Measurements from ENCODE around the gene POLN.

The POLN gene

GRCh38 chr4:2103843-2104547 lies 137.9 kb downstream of the POLN start:
- Mint-ChIP-seq H3K9me3 (peaks cover 24% of the 10 kb centered on the region), H3K27me3 (ENCODE audit: low read depth) (peaks cover 18% of the 10 kb centered on the region), H3K4me1 (no peaks in the 10 kb centered on the region), H3K27ac (no peak overlapping the region), H3K36me3 (ENCODE audit: low read depth) (peaks cover 5% of the 10 kb centered on the region), H3K4me3 (no peak overlapping the region)
- no peak for TF ChIP-seq CTCF (IDR thresholded peaks at IDR 0.05; ENCODE audit: unreplicated experiment in 3 of 3)

GRCh38 chr4:2103127-2103842 lies 138.6 kb downstream of the POLN start:
- Mint-ChIP-seq H3K27me3 (ENCODE audit: low read depth) (peaks cover 11% of the 10 kb centered on the region), H3K4me3 (no peak overlapping the region), H3K4me1 (no peaks in the 10 kb centered on the region), H3K36me3 (ENCODE audit: low read depth) (peaks cover 5% of the 10 kb centered on the region), H3K9me3 (peaks cover 24% of the 10 kb centered on the region), H3K27ac (no peak overlapping the region)
- no peak for TF ChIP-seq CTCF (IDR thresholded peaks at IDR 0.05; ENCODE audit: unreplicated experiment in 3 of 3)

- no peak overlapping the region for H3K27ac Mint-ChIP-seq
- TF ChIP-seq CTCF (IDR thresholded peaks at IDR 0.05; ENCODE audit: unreplicated experiment in 3 of 3), result no peak
Observed at GRCh38 chr4:2102045-2102883, 139.7 kb downstream of the POLN start.

DNA sequence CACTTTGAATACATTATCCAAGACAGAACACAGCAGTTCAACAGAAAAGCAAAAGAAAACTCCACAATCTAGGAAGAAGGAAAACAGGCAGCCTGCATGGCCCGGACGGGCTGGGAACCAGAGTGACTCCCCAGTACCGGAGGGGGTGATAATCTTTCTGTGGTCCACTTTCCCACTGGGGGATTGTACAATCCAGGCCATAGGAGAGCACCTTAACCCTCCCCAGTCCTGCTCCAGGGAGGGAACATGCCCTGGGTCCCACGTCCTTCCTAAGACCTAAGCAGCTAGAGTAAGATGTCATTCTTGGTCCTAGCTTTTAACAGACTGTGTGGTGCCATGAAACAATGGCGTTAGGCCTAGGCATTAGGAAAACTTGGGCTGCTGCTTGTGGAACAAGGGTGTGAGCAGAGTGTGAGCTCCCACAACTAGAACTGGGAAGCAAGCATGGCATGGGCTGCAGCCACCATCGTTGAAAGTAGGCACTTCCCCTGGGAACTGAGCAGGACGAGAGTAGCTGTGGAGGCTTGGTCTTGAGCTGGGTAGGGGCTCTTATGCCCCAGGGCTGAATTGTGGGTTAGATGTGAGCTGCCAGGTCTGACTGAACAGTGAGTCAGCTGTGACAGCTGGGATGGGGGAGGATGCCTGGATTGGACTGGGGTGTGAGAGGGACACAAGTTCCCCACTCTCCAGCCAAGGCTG lies 140.4 kb downstream of the POLN start:
- Mint-ChIP-seq H3K4me1 (no peaks in the 10 kb centered on the region), H3K36me3 (ENCODE audit: low read depth) (peaks cover 6% of the 10 kb centered on the region), H3K9me3 (peaks cover 30% of the 10 kb centered on the region), H3K27me3 (ENCODE audit: low read depth) (peaks cover 5% of the 10 kb centered on the region), H3K4me3 (no peak overlapping the region), H3K27ac (no peak overlapping the region)
- no peak for TF ChIP-seq CTCF (IDR thresholded peaks at IDR 0.05; ENCODE audit: unreplicated experiment in 3 of 3)

More at GRCh38 chr4:2102045-2102883, 139.7 kb downstream of the POLN start:
- Mint-ChIP-seq H3K4me1 (no peaks in the 10 kb centered on the region), H3K27me3 (ENCODE audit: low read depth) (peaks cover 5% of the 10 kb centered on the region), H3K9me3 (peaks cover 24% of the 10 kb centered on the region), H3K36me3 (ENCODE audit: low read depth) (peaks cover 5% of the 10 kb centered on the region), H3K4me3 (no peak overlapping the region)

- Mint-ChIP-seq H3K27me3 (ENCODE audit: low read depth) (peaks cover 10% of the 10 kb centered on the region), H3K36me3 (ENCODE audit: low read depth) (peaks cover 11% of the 10 kb centered on the region), H3K27ac (no peak overlapping the region), H3K9me3 (peaks cover 15% of the 10 kb centered on the region), H3K4me1 (peaks cover 4% of the 10 kb centered on the region), H3K4me3 (no peak overlapping the region)
- no peak for TF ChIP-seq CTCF (IDR thresholded peaks at IDR 0.05; ENCODE audit: unreplicated experiment in 3 of 3)
Observed at GRCh38 chr4:2096073-2096609, 145.8 kb downstream of the POLN start.

Data from nephron (organoid).